Measurements from ENCODE around the gene ASXL3.

DNA sequence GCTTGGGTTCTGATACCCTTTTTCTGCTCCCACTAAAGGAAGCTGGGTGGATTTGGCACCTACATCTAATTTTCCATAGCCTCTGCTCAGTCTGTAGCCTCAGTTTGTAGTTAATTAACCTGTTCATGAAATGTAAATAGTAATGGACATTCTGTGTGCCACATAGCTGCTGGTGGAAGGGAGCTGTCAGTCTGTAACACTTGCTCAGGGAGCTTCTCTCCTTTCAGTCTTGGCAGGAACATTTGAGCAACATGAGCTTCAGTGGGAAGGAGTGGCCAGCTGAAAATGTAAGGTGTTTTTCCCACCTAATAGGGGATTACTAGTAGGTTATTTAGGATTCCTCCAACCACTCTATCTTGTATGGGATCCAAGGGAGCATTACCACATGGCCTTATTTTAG, 203.4 kb downstream of the ASXL3 start:
- TF ChIP-seq, protein P1, sequence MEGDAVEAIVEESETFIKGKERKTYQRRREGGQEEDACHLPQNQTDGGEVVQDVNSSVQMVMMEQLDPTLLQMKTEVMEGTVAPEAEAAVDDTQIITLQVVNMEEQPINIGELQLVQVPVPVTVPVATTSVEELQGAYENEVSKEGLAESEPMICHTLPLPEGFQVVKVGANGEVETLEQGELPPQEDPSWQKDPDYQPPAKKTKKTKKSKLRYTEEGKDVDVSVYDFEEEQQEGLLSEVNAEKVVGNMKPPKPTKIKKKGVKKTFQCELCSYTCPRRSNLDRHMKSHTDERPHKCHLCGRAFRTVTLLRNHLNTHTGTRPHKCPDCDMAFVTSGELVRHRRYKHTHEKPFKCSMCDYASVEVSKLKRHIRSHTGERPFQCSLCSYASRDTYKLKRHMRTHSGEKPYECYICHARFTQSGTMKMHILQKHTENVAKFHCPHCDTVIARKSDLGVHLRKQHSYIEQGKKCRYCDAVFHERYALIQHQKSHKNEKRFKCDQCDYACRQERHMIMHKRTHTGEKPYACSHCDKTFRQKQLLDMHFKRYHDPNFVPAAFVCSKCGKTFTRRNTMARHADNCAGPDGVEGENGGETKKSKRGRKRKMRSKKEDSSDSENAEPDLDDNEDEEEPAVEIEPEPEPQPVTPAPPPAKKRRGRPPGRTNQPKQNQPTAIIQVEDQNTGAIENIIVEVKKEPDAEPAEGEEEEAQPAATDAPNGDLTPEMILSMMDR (IDR thresholded peaks at IDR 0.05; ENCODE audit: low read length), result no peak
- TF ChIP-seq EZH2 (optimal IDR thresholded peaks at IDR 0.05; ENCODE audit: low read depth, low read length), result no peak

All from MM.1S (cell line).